Neural progenitor cell (in vitro differentiated cells): ENCODE data around the gene AP4E1.

Source experiments
- EZH2phosphoT487 ChIP-seq: fragments of 200-600 bp; sonication (generic); IDR thresholded peaks from 2 replicates; pipeline ENCODE4 v1.6.1; 2017; ENCODE audit warnings: antibody characterized with exemption
- TF ChIP-seq, protein P1 (sequence below): fragments of 200-600 bp; sonication (generic); IDR thresholded peaks from 2 replicates; pipeline ENCODE4 v1.5.1; 2017; ENCODE audit warnings: antibody characterized with exemption, mild to moderate bottlenecking

- no peak for TF ChIP-seq EZH2phosphoT487
- TF ChIP-seq, protein P1, sequence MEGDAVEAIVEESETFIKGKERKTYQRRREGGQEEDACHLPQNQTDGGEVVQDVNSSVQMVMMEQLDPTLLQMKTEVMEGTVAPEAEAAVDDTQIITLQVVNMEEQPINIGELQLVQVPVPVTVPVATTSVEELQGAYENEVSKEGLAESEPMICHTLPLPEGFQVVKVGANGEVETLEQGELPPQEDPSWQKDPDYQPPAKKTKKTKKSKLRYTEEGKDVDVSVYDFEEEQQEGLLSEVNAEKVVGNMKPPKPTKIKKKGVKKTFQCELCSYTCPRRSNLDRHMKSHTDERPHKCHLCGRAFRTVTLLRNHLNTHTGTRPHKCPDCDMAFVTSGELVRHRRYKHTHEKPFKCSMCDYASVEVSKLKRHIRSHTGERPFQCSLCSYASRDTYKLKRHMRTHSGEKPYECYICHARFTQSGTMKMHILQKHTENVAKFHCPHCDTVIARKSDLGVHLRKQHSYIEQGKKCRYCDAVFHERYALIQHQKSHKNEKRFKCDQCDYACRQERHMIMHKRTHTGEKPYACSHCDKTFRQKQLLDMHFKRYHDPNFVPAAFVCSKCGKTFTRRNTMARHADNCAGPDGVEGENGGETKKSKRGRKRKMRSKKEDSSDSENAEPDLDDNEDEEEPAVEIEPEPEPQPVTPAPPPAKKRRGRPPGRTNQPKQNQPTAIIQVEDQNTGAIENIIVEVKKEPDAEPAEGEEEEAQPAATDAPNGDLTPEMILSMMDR = no peak
These were observed 63.1 kb downstream of the AP4E1 start for GRCh38 chr15:50971542-50971941.
